B cell (primary cell): ENCODE results near the gene SLIT3. TPM values are rescaled to one million over a fixed set of nuclear protein-coding genes. Genes with fewer than 3 reads are reported as not detected.

ENCODE experiments used
- ATAC-seq: fragments of 200-7000 bp; cut with Tn5 transposase; one replicate; pipeline ENCODE4 v1.10.0; 2021; ENCODE audit warnings: low read depth, mild to moderate bottlenecking, moderate number of reproducible peaks, moderate library complexity
- CTCF ChIA-PET: fragments of 350-600 bp; sonication (Branson Sonifier 250); formaldehyde crosslinking; loops from one replicate; lab custom pipeline; 2021; ENCODE audit warnings: antibody characterized with exemption, inconsistent platforms; lab: Charles Lee
- POLR2A ChIA-PET: fragments of 350-600 bp; sonication (Branson Sonifier 250); formaldehyde crosslinking; loops from one replicate; lab custom pipeline; 2021; ENCODE audit warnings: antibody characterized with exemption; lab: Charles Lee
- DNase-seq: peaks from one replicate; pipeline ENCODE4 v3.0.0; 2013
- H2AFZ ChIP-seq: 2 replicates; pipeline ENCODE4 v1.6.1; 2012; ENCODE audit warnings: mild to moderate bottlenecking, low read depth, low read length; ENCODE audit not compliant: insufficient read depth, poor library complexity, severe bottlenecking
- H3K27ac ChIP-seq, 2 donors: 1 replicate in 1 of 2; 2 replicates in 1 of 2; pipeline ENCODE4 v1.5.1; 2012 to 2013; ENCODE audit warnings: low read length in 2 of 2, mild to moderate bottlenecking in 2 of 2, moderate library complexity in 1 of 2
- H3K27me3 ChIP-seq, 4 experiments: fragments of 200-600 bp in 1 of 4; sonication (generic) in 1 of 4; replicated peaks in 1 of 4; 1 replicate in 2 of 4; 2 replicates in 2 of 4; pipeline versions ENCODE4 v1.6.1 to v1.7.0; 2013 to 2016; ENCODE audit warnings: low read length in 3 of 4, mild to moderate bottlenecking in 2 of 4, mixed read lengths in 1 of 4, moderate library complexity in 1 of 4; ENCODE audit not compliant: insufficient read depth in 4 of 4, control insufficient read depth in 3 of 4; ENCODE audit errors: control extremely low read depth in 1 of 4
- H3K36me3 ChIP-seq, 2 experiments: replicated peaks in 1 of 2; 1 replicate in 1 of 2; 2 replicates in 1 of 2; pipeline versions ENCODE4 v1.6.1 to v1.7.1; 2013; ENCODE audit warnings: low read length in 1 of 2; ENCODE audit not compliant: insufficient read depth in 2 of 2, control insufficient read depth in 1 of 2; ENCODE audit errors: control extremely low read depth in 1 of 2, extremely low read depth in 1 of 2
- H3K4me1 ChIP-seq, 2 donors: fragments of 200-600 bp in 1 of 2; sonication (generic) in 1 of 2; 1 replicate in 1 of 2; 2 replicates in 1 of 2; pipeline versions ENCODE4 v1.5.1 to v1.6.1; 2013 to 2017; ENCODE audit warnings: low read length in 2 of 2; ENCODE audit not compliant: control insufficient read depth in 2 of 2, insufficient read depth in 2 of 2
- H3K4me2 ChIP-seq: replicated peaks from 2 replicates; pipeline ENCODE3; 2012; ENCODE audit warnings: mild to moderate bottlenecking, low read depth, low read length; ENCODE audit not compliant: poor library complexity, severe bottlenecking
- H3K4me3 ChIP-seq, 5 experiments: fragments of 200-600 bp in 1 of 5; sonication (generic) in 1 of 5; 1 replicate in 3 of 5; 2 replicates in 2 of 5; pipeline versions ENCODE4 v1.5.1 to v1.7.0; 2011 to 2016; ENCODE audit warnings: low read length in 4 of 5, mild to moderate bottlenecking in 4 of 5, low read depth in 2 of 5, control low read depth in 1 of 5, moderate library complexity in 1 of 5; ENCODE audit not compliant: insufficient read depth in 1 of 5; ENCODE audit errors: control extremely low read depth in 1 of 5, extremely low read depth in 1 of 5
- H3K79me2 ChIP-seq: fragments of 200-600 bp; sonication (generic); one replicate; pipeline ENCODE4 v1.6.0; 2016; ENCODE audit warnings: low read length; ENCODE audit not compliant: control insufficient read depth, insufficient read depth
- H3K9ac ChIP-seq: fragments of 200-600 bp; sonication (generic); 2 replicates; pipeline ENCODE4 v1.6.1; 2017; ENCODE audit warnings: mild to moderate bottlenecking, low read length, moderate library complexity
- H3K9me3 ChIP-seq, 3 donors: one replicate each; pipeline versions ENCODE4 v1.6.1 to v1.7.1; 2013; ENCODE audit warnings: low read length in 2 of 3; ENCODE audit not compliant: control insufficient read depth in 2 of 3, insufficient read depth in 1 of 3; ENCODE audit errors: control extremely low read depth in 1 of 3
- H4K20me1 ChIP-seq: 2 replicates; pipeline ENCODE4 v1.6.0; 2012; ENCODE audit warnings: mild to moderate bottlenecking, low read length; ENCODE audit not compliant: insufficient read depth, control insufficient read depth, poor library complexity, severe bottlenecking
- H3K27ac Mint-ChIP-seq: one replicate; pipeline ENCODE4 v1.8.0; 2021; ENCODE audit warnings: mixed read lengths
- H3K27me3 Mint-ChIP-seq: one replicate; pipeline ENCODE4 v1.8.0; 2021; ENCODE audit warnings: mixed read lengths
- H3K4me1 Mint-ChIP-seq: one replicate; pipeline ENCODE4 v1.8.0; 2021; ENCODE audit warnings: mixed read lengths
- H3K4me3 Mint-ChIP-seq: one replicate; pipeline ENCODE4 v1.8.0; 2021; ENCODE audit warnings: mixed read lengths
- H3K9me3 Mint-ChIP-seq: one replicate; pipeline ENCODE4 v1.8.0; 2022; ENCODE audit warnings: mixed read lengths; ENCODE audit not compliant: insufficient read depth
- EZH2 ChIP-seq: IDR thresholded peaks from 2 replicates; pipeline ENCODE4 v1.6.1; 2012; ENCODE audit warnings: borderline replicate concordance, low read depth, mild to moderate bottlenecking, moderate library complexity, low read length; ENCODE audit not compliant: insufficient read depth, poor library complexity, severe bottlenecking
- WGBS: methylation state at CpG from one replicate; pipeline ENCODE4 v1.1.5; 2013; ENCODE audit warnings: missing lambda C conversion rate; ENCODE audit not compliant: insufficient coverage; 5-methylcytosine and 5-hydroxymethylcytosine counted together
- intact Hi-C: fragments of 100-400 bp; cut with micrococcal nuclease; formaldehyde crosslinking; loops from one replicate; pipeline ENCODE4 v1.10.0; 2022
- polyA plus RNA-seq: library from polyadenylated mRNA; depleted of rRNA; stranded (reverse); fragments of >200 nt; gene quantifications from 2 replicates; pipeline ENCODE4 v1.2.3, GENCODE V29; 2012
- total RNA-seq, 2 donors: library from RNA; stranded (reverse); fragments of 120-200 nt in 1 of 2; gene quantifications; 1 replicate in 1 of 2; 2 replicates in 1 of 2; pipeline versions ENCODE4 v1.2.3 to v1.2.4, GENCODE V29; 2013 to 2022
- TF ChIP-seq, protein P1 (sequence below): fragments of 200-600 bp; IDR thresholded peaks from one replicate; pipeline ENCODE4 v1.8.0; 2022; ENCODE audit warnings: antibody characterized with exemption, mild to moderate bottlenecking

Gene SLIT3
- total and polyA plus RNA-seq, 2 donors (not counting 1 experiment from before 2014, with no cell fraction given), result not detected

GRCh38 chr5:169347786-169348185 is 46.8 kb upstream of the SLIT3 start:
- CTCF ChIA-PET, result no interaction called here
- Histone ChIP-seq H3K27me3 (no peaks in the 10 kb centered on the region), H3K4me3 (no peak overlapping the region), H3K79me2 (no peaks in the 10 kb centered on the region), H4K20me1 (no peaks in the 10 kb centered on the region), H3K4me1 (no peaks in the 10 kb centered on the region), H3K9me3 (no peaks in the 10 kb centered on the region), H3K27ac (no peak overlapping the region), H2AFZ (no peak overlapping the region), H3K9ac (no peak overlapping the region), H3K36me3 (no peaks in the 10 kb centered on the region), H3K4me2 (no peak overlapping the region)
- DNase-seq, result no peak
- no peak overlapping the region for H3K27ac Mint-ChIP-seq
- intact Hi-C loops, result no loop called here
- WGBS, result 60% methylated on average over 2 of the region's 2 CpGs
- H3K4me1 Mint-ChIP-seq, result no peaks in the 10 kb centered on the region
- POLR2A ChIA-PET, result no interaction called here
- H3K4me3 Mint-ChIP-seq, result no peak overlapping the region
- TF ChIP-seq, protein P1, sequence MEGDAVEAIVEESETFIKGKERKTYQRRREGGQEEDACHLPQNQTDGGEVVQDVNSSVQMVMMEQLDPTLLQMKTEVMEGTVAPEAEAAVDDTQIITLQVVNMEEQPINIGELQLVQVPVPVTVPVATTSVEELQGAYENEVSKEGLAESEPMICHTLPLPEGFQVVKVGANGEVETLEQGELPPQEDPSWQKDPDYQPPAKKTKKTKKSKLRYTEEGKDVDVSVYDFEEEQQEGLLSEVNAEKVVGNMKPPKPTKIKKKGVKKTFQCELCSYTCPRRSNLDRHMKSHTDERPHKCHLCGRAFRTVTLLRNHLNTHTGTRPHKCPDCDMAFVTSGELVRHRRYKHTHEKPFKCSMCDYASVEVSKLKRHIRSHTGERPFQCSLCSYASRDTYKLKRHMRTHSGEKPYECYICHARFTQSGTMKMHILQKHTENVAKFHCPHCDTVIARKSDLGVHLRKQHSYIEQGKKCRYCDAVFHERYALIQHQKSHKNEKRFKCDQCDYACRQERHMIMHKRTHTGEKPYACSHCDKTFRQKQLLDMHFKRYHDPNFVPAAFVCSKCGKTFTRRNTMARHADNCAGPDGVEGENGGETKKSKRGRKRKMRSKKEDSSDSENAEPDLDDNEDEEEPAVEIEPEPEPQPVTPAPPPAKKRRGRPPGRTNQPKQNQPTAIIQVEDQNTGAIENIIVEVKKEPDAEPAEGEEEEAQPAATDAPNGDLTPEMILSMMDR, result no peak
- no peak for TF ChIP-seq EZH2
- ATAC-seq, result no peak
- H3K27me3 Mint-ChIP-seq, result peaks cover 7% of the 10 kb centered on the region
- no peaks in the 10 kb centered on the region for H3K9me3 Mint-ChIP-seq

GRCh38 chr5:169344629-169345028 is 43.7 kb upstream of the SLIT3 start:
- CTCF ChIA-PET, result no interaction called here
- 33% methylated on average over 1 of the region's 3 CpGs for WGBS
- H3K36me3 ChIP-seq, result no peaks in the 10 kb centered on the region

More at GRCh38 chr5:169344629-169345028, 43.7 kb upstream of the SLIT3 start:
- Histone ChIP-seq H2AFZ (no peak overlapping the region), H3K79me2 (no peaks in the 10 kb centered on the region), H3K4me1 (no peaks in the 10 kb centered on the region), H3K27me3 (no peaks in the 10 kb centered on the region), H4K20me1 (no peaks in the 10 kb centered on the region), H3K4me3 (no peak overlapping the region), H3K4me2 (no peak overlapping the region), H3K9ac (no peak overlapping the region), H3K27ac (no peak overlapping the region), H3K9me3 (no peaks in the 10 kb centered on the region)
- TF ChIP-seq, protein P1, result no peak
- no peak for TF ChIP-seq EZH2
- no peak overlapping the region for H3K27ac Mint-ChIP-seq
- intact Hi-C loops, result no loop called here
- DNase-seq, result no peak
- no peaks in the 10 kb centered on the region for H3K4me1 Mint-ChIP-seq
- no peak overlapping the region for H3K4me3 Mint-ChIP-seq
- POLR2A ChIA-PET, result no interaction called here
- H3K27me3 Mint-ChIP-seq, result peaks cover 7% of the 10 kb centered on the region
- no peak for ATAC-seq
- H3K9me3 Mint-ChIP-seq, result no peaks in the 10 kb centered on the region
